Activated T-cell treated with anti-CD3 and anti-CD28 coated beads, Interleukin-2, amount 50 U/mL, for 72 hours (primary cell): Measurements from ENCODE around the gene NCBP3. TPM values are rescaled to one million over a fixed set of nuclear protein-coding genes. Genes with fewer than 3 reads are reported as not detected.

Experiments used
- ATAC-seq, 2 donors: fragments of 150-1000 bp; cut with Tn5 transposase; replicated peaks in 1 of 2; 2 replicates each; pipeline ENCODE4 v1.10.0; 2021; ENCODE audit warnings: moderate library complexity in 2 of 2, mild to moderate bottlenecking in 1 of 2
- DNase-seq, 2 donors: peaks; one replicate each; pipeline ENCODE4 v3.0.0; 2021 to 2022; ENCODE audit warnings: mixed read lengths in 1 of 2
- H3K27ac Mint-ChIP-seq: one replicate; pipeline ENCODE4 v1.8.0; 2022; ENCODE audit warnings: mild to moderate bottlenecking, moderate library complexity, mixed read lengths
- H3K27me3 Mint-ChIP-seq: one replicate; pipeline ENCODE4 v1.8.0; 2022; ENCODE audit warnings: low read depth, mixed read lengths
- H3K36me3 Mint-ChIP-seq, 2 donors: one replicate each; pipeline ENCODE4 v1.8.0; 2022; ENCODE audit warnings: mixed read lengths in 2 of 2, mild to moderate bottlenecking in 1 of 2; ENCODE audit not compliant: insufficient read depth in 2 of 2
- H3K4me1 Mint-ChIP-seq: one replicate; pipeline ENCODE4 v1.8.0; 2022; ENCODE audit warnings: low read depth, mixed read lengths
- H3K4me3 Mint-ChIP-seq, 2 donors: one replicate each; pipeline ENCODE4 v1.8.0; 2022; ENCODE audit warnings: mild to moderate bottlenecking in 2 of 2, mixed read lengths in 2 of 2, moderate library complexity in 2 of 2
- H3K9me3 Mint-ChIP-seq, 2 donors: one replicate each; pipeline ENCODE4 v1.8.0; 2022; ENCODE audit warnings: mixed read lengths in 2 of 2
- total RNA-seq, 2 donors: library from RNA; stranded (reverse); gene quantifications; one replicate each; pipeline ENCODE4 v1.2.3, GENCODE V29; 2022

The NCBP3 gene
- total RNA-seq, 2 donors from 2014 or later = 65.1 to 65.8 TPM

- H3K27me3 Mint-ChIP-seq = no peaks in the 10 kb centered on the region
- H3K36me3 Mint-ChIP-seq = no peaks in the 10 kb centered on the region
- H3K9me3 Mint-ChIP-seq = no peaks in the 10 kb centered on the region
- DNase-seq = no peak
- H3K4me1 Mint-ChIP-seq = peaks cover 42% of the 10 kb centered on the region
- H3K27ac Mint-ChIP-seq = no peak overlapping the region
- H3K4me3 Mint-ChIP-seq = no peak overlapping the region
- no peak for ATAC-seq
These were observed 42.5 kb upstream of the NCBP3 start for GRCh38 chr17:3888343-3889171.

GRCh38 chr17:3887804-3888203 is 41.8 kb upstream of the NCBP3 start:
- no peak for ATAC-seq
- no peak overlapping the region for H3K27ac Mint-ChIP-seq
- no peaks in the 10 kb centered on the region for H3K27me3 Mint-ChIP-seq
- no peak for DNase-seq
- H3K9me3 Mint-ChIP-seq = no peaks in the 10 kb centered on the region
- H3K4me1 Mint-ChIP-seq = peaks cover 38% of the 10 kb centered on the region
- H3K4me3 Mint-ChIP-seq = no peak overlapping the region
- H3K36me3 Mint-ChIP-seq = no peaks in the 10 kb centered on the region

- ATAC-seq (no peak), DNase-seq (no peak)
- Mint-ChIP-seq H3K9me3 (no peaks in the 10 kb centered on the region), H3K4me3 (peak overlapping the region; percentile 22 to 29), H3K4me1 (peaks cover 38% of the 10 kb centered on the region), H3K36me3 (no peaks in the 10 kb centered on the region), H3K27ac (peak overlapping the region; percentile 20), H3K27me3 (no peaks in the 10 kb centered on the region)
These were observed 41.3 kb upstream of the NCBP3 start for GRCh38 chr17:3887394-3887793.

GRCh38 chr17:3886776-3887175 is 40.7 kb upstream of the NCBP3 start:
- Mint-ChIP-seq H3K36me3 (no peaks in the 10 kb centered on the region), H3K9me3 (no peaks in the 10 kb centered on the region), H3K27ac (peak overlapping the region; percentile 20), H3K4me1 (peaks cover 34% of the 10 kb centered on the region), H3K27me3 (no peaks in the 10 kb centered on the region), H3K4me3 (peak overlapping the region; percentile 22 to 29)
- peak in 1 of 2 donors; percentile 46 for ATAC-seq
- no peak for DNase-seq

GRCh38 chr17:3885970-3886369 is 39.9 kb upstream of the NCBP3 start:
- H3K4me3 Mint-ChIP-seq = no peak overlapping the region
- no peak for DNase-seq

GRCh38 chr17:3885271-3885670 is 39.2 kb upstream of the NCBP3 start:
- no peak for DNase-seq
- no peaks in the 10 kb centered on the region for H3K36me3 Mint-ChIP-seq
- no peak overlapping the region for H3K27ac Mint-ChIP-seq
- no peak overlapping the region for H3K4me3 Mint-ChIP-seq
- peaks cover 19% of the 10 kb centered on the region for H3K4me1 Mint-ChIP-seq
- no peak for ATAC-seq
- H3K27me3 Mint-ChIP-seq = no peaks in the 10 kb centered on the region
- no peaks in the 10 kb centered on the region for H3K9me3 Mint-ChIP-seq

More at GRCh38 chr17:3885970-3886369, 39.9 kb upstream of the NCBP3 start:
- Mint-ChIP-seq H3K27me3 (no peaks in the 10 kb centered on the region), H3K36me3 (no peaks in the 10 kb centered on the region), H3K27ac (no peak overlapping the region), H3K4me1 (peaks cover 26% of the 10 kb centered on the region), H3K9me3 (no peaks in the 10 kb centered on the region)
- no peak for ATAC-seq

GRCh38 chr17:3884188-3884587 is 38.1 kb upstream of the NCBP3 start:
- Mint-ChIP-seq H3K27ac (no peak overlapping the region), H3K27me3 (no peaks in the 10 kb centered on the region), H3K9me3 (no peaks in the 10 kb centered on the region), H3K4me1 (peaks cover 16% of the 10 kb centered on the region), H3K36me3 (no peaks in the 10 kb centered on the region), H3K4me3 (no peak overlapping the region)
- ATAC-seq (no peak), DNase-seq (no peak)

- Mint-ChIP-seq H3K27me3 (no peaks in the 10 kb centered on the region), H3K36me3 (no peaks in the 10 kb centered on the region), H3K4me1 (peaks cover 8% of the 10 kb centered on the region), H3K27ac (no peak overlapping the region), H3K9me3 (no peaks in the 10 kb centered on the region), H3K4me3 (no peak overlapping the region)
- DNase-seq (no peak), ATAC-seq (no peak)
These were observed 36.2 kb upstream of the NCBP3 start for GRCh38 chr17:3882276-3882675.

- no peak for ATAC-seq
- H3K36me3 Mint-ChIP-seq = no peaks in the 10 kb centered on the region
- no peaks in the 10 kb centered on the region for H3K9me3 Mint-ChIP-seq
- no peaks in the 10 kb centered on the region for H3K4me1 Mint-ChIP-seq
- no peak overlapping the region for H3K27ac Mint-ChIP-seq
- H3K27me3 Mint-ChIP-seq = no peaks in the 10 kb centered on the region
- H3K4me3 Mint-ChIP-seq = no peak overlapping the region
- DNase-seq = no peak
These were observed 34.9 kb upstream of the NCBP3 start for GRCh38 chr17:3880983-3881382.

- no peaks in the 10 kb centered on the region for H3K4me1 Mint-ChIP-seq
- ATAC-seq (no peak), DNase-seq (no peak)
- H3K4me3 Mint-ChIP-seq = no peak overlapping the region
- H3K36me3 Mint-ChIP-seq = no peaks in the 10 kb centered on the region
- no peaks in the 10 kb centered on the region for H3K27me3 Mint-ChIP-seq
- no peaks in the 10 kb centered on the region for H3K9me3 Mint-ChIP-seq
- no peak overlapping the region for H3K27ac Mint-ChIP-seq
These were observed 33.8 kb upstream of the NCBP3 start for GRCh38 chr17:3879591-3880417.

- DNase-seq (no peak), ATAC-seq (no peak)
- Mint-ChIP-seq H3K36me3 (no peaks in the 10 kb centered on the region), H3K9me3 (no peaks in the 10 kb centered on the region), H3K4me1 (no peaks in the 10 kb centered on the region), H3K27ac (no peak overlapping the region), H3K4me3 (no peak overlapping the region), H3K27me3 (no peaks in the 10 kb centered on the region)
These were observed 33.1 kb upstream of the NCBP3 start for GRCh38 chr17:3879186-3879585.

GRCh38 chr17:3877220-3877619 is 31.2 kb upstream of the NCBP3 start:
- Mint-ChIP-seq H3K4me3 (no peak overlapping the region), H3K9me3 (no peaks in the 10 kb centered on the region), H3K4me1 (no peaks in the 10 kb centered on the region), H3K27me3 (no peaks in the 10 kb centered on the region), H3K36me3 (no peaks in the 10 kb centered on the region), H3K27ac (no peak overlapping the region)
- DNase-seq = no peak
- no peak for ATAC-seq

- H3K4me1 Mint-ChIP-seq = no peaks in the 10 kb centered on the region
- no peak overlapping the region for H3K27ac Mint-ChIP-seq
- no peak for ATAC-seq
These were observed 29.3 kb upstream of the NCBP3 start for GRCh38 chr17:3875317-3875716.

More at GRCh38 chr17:3875317-3875716, 29.3 kb upstream of the NCBP3 start:
- no peak overlapping the region for H3K4me3 Mint-ChIP-seq
- no peaks in the 10 kb centered on the region for H3K36me3 Mint-ChIP-seq
- DNase-seq = no peak
- H3K9me3 Mint-ChIP-seq = no peaks in the 10 kb centered on the region
- H3K27me3 Mint-ChIP-seq = no peaks in the 10 kb centered on the region
